ACHN (cell line): ENCODE measurements around the gene ELP2.
A peak's percentile ranks its signal among the peaks of the same experiment; 100 is the strongest.

Experiments
- DNase-seq: peaks from one replicate; pipeline ENCODE4 v3.0.0-alpha.2; 2015
- in situ Hi-C: cut with HindIII; loops from 2 replicates; pipeline ENCODE4 v1.10.0; 2017; ENCODE audit warnings: low sequenced_read_pairs, low pct_ligation_motif_present, low pct_unique_long_range_greater_than_20kb

ELP2 gene

GRCh38 chr18:36181898-36182506 is 52.3 kb downstream of the ELP2 start:
- in situ Hi-C loops, result no loop called here
- no peak for DNase-seq

GRCh38 chr18:36183033-36183432 is 53.3 kb downstream of the ELP2 start:
- no peak for DNase-seq
- in situ Hi-C loops, result no loop called here

GRCh38 chr18:36183987-36184386 is 54.3 kb downstream of the ELP2 start:
- DNase-seq, result no peak
- in situ Hi-C loops, result no loop called here

- DNase-seq, result no peak
- in situ Hi-C loops, result no loop called here
Measured at GRCh38 chr18:36185157-36185556, 55.5 kb downstream of the ELP2 start.

DNA sequence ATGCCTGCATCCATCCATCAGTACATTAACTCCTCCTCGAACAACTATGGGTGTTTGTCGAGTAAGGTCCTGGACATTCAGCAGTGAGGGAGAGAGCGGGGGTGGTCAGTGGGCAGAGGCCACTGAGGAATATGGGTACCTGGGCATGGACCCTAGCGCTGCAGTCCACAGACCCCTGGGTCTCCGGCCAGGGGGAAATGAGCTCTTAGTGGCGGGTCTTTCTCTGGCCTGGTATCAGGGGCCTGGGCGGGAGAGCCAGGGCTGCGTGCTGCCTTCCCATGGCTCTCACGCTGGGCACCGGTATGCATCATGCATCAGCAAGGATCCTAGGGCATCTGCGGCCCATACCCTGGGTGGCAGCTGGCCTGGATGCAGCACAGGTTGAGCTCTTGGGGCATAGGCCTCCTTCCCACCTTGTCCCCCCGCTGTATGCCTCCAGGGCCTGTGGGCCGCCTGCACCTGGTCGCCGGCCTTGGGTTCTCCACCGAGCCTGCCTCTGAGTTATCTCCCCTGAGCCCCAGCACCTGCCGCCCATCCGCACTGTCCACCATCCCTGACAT is 56.3 kb downstream of the ELP2 start:
- in situ Hi-C loops, result no loop called here
- no peak for DNase-seq

GRCh38 chr18:36186461-36187192 is 56.9 kb downstream of the ELP2 start:
- DNase-seq, result peak; percentile 45
- in situ Hi-C loops, result no loop called here

- DNase-seq, result peak; percentile 71
- in situ Hi-C loops, result no loop called here
Measured at GRCh38 chr18:36187193-36187825, 57.6 kb downstream of the ELP2 start, which contains the start of gene MOCOS. MOCOS (plus strand) TSS chr18:36187497; CDS start chr18:36187540, 43 bp downstream.

DNA sequence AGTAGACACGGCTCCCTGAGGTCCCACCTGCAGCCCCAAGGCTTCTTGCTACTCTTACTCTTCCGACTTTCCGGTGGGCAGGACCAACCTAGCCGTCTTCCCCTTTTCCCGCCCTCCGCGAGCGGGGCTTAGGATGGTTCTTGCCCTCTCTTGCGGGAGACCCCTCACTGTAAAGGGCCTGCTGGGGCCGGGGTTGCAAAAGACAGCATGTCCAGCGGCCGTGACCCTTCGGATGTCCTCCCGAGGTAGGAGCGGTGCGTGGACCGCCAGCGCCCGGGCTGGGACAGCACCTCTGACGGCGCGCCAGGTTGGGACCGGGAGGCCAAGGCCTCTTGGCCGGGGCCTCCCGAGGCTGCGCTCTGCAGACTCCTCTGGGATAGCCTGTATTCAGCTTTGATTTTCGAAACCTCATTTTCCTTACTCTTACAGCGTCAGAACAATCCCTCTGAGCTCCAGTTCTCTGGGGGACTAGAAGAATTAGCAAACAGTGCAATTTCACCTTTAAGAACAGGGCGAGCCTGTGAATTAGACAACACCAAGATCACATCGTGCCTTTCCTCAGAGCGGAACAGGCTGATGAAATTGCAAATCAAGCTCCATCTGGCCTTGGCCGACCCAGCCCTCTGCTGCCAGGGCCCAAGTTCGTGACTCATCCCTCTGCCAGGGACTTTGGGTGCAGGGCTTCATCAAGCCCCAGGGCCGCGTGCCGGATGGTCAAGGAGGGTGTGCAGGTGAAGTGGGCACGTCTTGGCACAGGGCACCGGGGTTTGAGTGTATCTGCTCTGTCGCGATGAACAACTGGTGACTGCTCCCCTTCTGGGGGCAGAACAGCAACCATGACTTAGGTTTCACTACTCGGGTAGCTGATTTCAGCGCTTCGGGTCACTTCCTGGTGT is 58.4 kb downstream of the ELP2 start:
- in situ Hi-C loops, result no loop called here
- peak; percentile 81 for DNase-seq

GRCh38 chr18:36188916-36189315 is 59.2 kb downstream of the ELP2 start:
- in situ Hi-C loops, result no loop called here
- DNase-seq, result no peak

GRCh38 chr18:36189486-36189885 is 59.8 kb downstream of the ELP2 start:
- in situ Hi-C loops, result no loop called here
- DNase-seq, result no peak

DNA sequence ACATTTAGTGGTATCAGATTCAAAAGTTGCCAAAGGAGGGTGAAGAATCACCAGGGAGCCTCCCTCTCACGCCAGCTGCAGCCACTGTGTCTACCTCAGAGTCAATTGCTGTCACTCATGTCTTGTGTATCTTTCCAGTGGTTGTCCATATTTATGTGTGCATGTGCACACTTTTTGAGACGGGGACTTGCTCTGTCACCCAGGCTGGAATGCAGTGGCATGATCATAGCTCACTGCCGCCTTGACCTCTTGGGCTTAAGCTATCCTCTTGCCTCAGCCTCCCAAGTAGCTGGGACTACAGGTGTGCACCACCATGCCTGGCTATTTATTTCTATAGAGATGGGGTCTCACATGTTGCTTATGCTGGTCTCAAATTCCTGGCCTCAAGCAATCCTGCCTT is 61.6 kb downstream of the ELP2 start:
- in situ Hi-C loops, result no loop called here
- no peak for DNase-seq

- in situ Hi-C loops, result no loop called here
- no peak for DNase-seq
Measured at GRCh38 chr18:36191711-36192110, 62.0 kb downstream of the ELP2 start.

GRCh38 chr18:36194600-36195315 is 65.1 kb downstream of the ELP2 start:
- no peak for DNase-seq
- in situ Hi-C loops, result no loop called here

DNA sequence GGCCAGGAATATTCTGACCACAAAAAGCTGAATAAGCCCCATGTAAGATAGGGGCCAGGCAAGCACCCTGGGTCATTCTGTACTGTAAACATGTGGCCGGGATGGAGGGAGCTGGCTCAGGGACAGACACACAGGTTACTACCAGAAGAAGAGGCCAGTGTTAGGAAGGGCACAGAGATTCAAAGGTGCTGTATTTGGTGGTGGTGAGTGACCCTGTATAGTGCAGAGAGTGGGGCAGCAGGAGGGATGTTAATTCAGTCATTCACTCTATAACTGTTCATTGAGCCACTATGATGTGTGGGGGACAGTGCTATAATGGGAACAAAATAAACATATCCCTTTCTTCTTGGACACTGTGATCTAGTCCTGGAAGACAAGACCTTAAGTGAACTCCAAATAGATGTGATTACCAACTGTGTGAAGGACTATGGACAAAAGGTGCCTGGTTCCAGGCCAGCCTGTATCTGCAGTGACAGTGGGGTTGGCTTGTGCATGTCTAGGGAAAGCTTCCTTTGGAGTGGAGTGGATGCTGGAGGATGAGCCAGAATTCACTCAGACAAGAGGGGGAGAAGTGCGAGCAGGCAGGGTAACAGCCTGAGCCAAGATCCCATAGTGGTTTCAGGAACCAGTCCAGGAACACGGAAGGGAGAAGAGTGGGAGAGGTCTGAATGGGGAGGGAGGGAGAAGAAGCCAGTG is 65.9 kb downstream of the ELP2 start:
- in situ Hi-C loops, result no loop called here
- DNase-seq, result no peak

GRCh38 chr18:36196238-36196995 is 66.7 kb downstream of the ELP2 start:
- in situ Hi-C loops, result no loop called here
- no peak for DNase-seq

DNA sequence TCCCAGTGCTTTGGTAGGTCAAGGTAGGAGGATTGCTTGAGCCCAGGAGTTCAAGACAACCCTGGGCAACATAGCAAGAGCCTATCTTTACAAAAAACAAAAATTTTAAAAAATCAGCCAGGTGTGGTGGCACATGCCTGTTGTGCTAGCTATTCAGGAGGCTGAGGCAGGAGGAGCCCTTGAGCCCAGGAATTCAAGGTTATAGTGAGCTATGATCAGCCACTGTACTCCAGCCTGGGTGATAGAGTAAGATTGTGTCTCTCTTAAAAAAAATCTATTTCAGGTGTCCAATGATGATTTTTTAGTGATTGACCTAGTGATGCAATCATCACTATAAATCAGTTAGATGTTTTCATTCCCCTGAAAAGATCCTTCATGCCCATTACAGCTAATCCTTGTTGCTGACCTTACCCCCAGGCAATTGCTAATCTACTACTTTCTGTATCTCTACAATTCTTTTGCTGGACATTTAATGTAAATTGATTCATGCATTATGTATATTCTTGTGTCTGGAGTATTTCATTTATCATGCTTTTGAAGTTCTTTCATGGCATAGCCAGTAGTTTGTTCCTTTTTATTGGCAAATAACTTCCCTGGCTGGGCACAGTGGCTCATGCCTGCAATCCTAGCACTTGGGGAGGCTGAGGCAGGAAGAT is 67.9 kb downstream of the ELP2 start:
- in situ Hi-C loops, result no loop called here
- DNase-seq, result no peak
